IMR-90 (cell line): Measurements from ENCODE around the gene DYRK1A. TPM values are rescaled to one million over a fixed set of nuclear protein-coding genes. Genes with fewer than 3 reads are reported as not detected.

Experiments
- ATAC-seq: fragments of 200-7000 bp; cut with Tn5 transposase; 2 replicates; pipeline ENCODE4 v1.9.1; 2020; ENCODE audit warnings: low read depth, mild to moderate bottlenecking, moderate library complexity
- BruUV-seq: library from RNA; stranded (reverse); fragments of 400-500 nt; replicated peaks from 2 replicates; lab custom pipeline; 2021; lab: Mats Ljungman, UMichigan
- CTCF ChIA-PET: fragments of 300-600 bp; formaldehyde crosslinking; extraction: SDS; loops from one replicate; lab custom pipeline; 2021; ENCODE audit warnings: antibody characterized with exemption; lab: Yijun Ruan, JAX
- POLR2A ChIA-PET: fragments of 300-600 bp; sonication (Branson Sonifier 250); formaldehyde crosslinking; loops from one replicate; lab custom pipeline; 2022; ENCODE audit warnings: antibody characterized with exemption; ENCODE audit not compliant: unreplicated experiment; lab: Charles Lee
- DNase-seq: peaks from one replicate; pipeline ENCODE4 v3.0.0; 2013
- H2AFZ ChIP-seq: replicated peaks from 2 replicates; pipeline ENCODE3; 2013; ENCODE audit warnings: low read length, mild to moderate bottlenecking; ENCODE audit not compliant: poor library complexity
- H2AK5ac ChIP-seq: 2 replicates; pipeline ENCODE4 v1.6.1; 2013; ENCODE audit warnings: low read depth, low read length, inconsistent platforms
- H2AK9ac ChIP-seq: replicated peaks from 2 replicates; pipeline ENCODE3; 2013; ENCODE audit warnings: mild to moderate bottlenecking, low read depth, low read length, moderate library complexity; ENCODE audit not compliant: poor library complexity
- H2BK120ac ChIP-seq: 2 replicates; pipeline ENCODE4 v1.6.1; 2013; ENCODE audit warnings: low read depth, low read length, inconsistent platforms
- H2BK15ac ChIP-seq: 3 replicates; pipeline ENCODE4 v1.6.1; 2013; ENCODE audit warnings: low read depth, low read length, inconsistent platforms
- H2BK20ac ChIP-seq: 2 replicates; pipeline ENCODE4 v1.6.1; 2013; ENCODE audit warnings: low read depth, mild to moderate bottlenecking, inconsistent platforms, low read length, moderate library complexity
- H2BK5ac ChIP-seq: 2 replicates; pipeline ENCODE4 v1.6.1; 2013; ENCODE audit warnings: mild to moderate bottlenecking, low read depth, low read length, inconsistent platforms; ENCODE audit not compliant: poor library complexity, severe bottlenecking
- H3K14ac ChIP-seq: replicated peaks from 2 replicates; pipeline ENCODE4 v1.6.1; 2013; ENCODE audit warnings: low read depth, low read length, inconsistent platforms
- H3K18ac ChIP-seq: 2 replicates; pipeline ENCODE4 v1.6.1; 2013; ENCODE audit warnings: low read depth, low read length, control low read depth
- H3K23ac ChIP-seq: 2 replicates; pipeline ENCODE4 v1.6.1; 2013; ENCODE audit warnings: low read depth, low read length, inconsistent platforms
- H3K27ac ChIP-seq: 2 replicates; pipeline ENCODE4 v1.5.1; 2013; ENCODE audit warnings: mild to moderate bottlenecking, control low read depth, low read length; ENCODE audit not compliant: insufficient read depth
- H3K27me3 ChIP-seq: 2 replicates; pipeline ENCODE4 v1.6.1; 2013; ENCODE audit warnings: low read length; ENCODE audit not compliant: control insufficient read depth, insufficient read depth
- H3K36me3 ChIP-seq: 2 replicates; pipeline ENCODE4 v1.6.1; 2013; ENCODE audit warnings: low read length, mixed read lengths; ENCODE audit not compliant: control insufficient read depth, insufficient read depth
- H3K4ac ChIP-seq: 2 replicates; pipeline ENCODE4 v1.6.1; 2013; ENCODE audit warnings: low read depth, low read length, inconsistent platforms
- H3K4me1 ChIP-seq: 2 replicates; pipeline ENCODE4 v1.6.1; 2013; ENCODE audit warnings: low read length, mixed read lengths; ENCODE audit not compliant: control insufficient read depth, insufficient read depth
- H3K4me2 ChIP-seq: 2 replicates; pipeline ENCODE4 v1.6.1; 2013; ENCODE audit warnings: low read depth, mild to moderate bottlenecking, control low read depth, low read length, moderate library complexity
- H3K4me3 ChIP-seq: 2 replicates; pipeline ENCODE4 v1.5.1; 2013; ENCODE audit warnings: low read depth, mild to moderate bottlenecking, control low read depth, low read length, moderate library complexity; ENCODE audit not compliant: insufficient read depth
- H3K56ac ChIP-seq: 2 replicates; pipeline ENCODE4 v1.6.1; 2013; ENCODE audit warnings: low read length, inconsistent platforms; ENCODE audit not compliant: insufficient read depth; ENCODE audit errors: extremely low read depth
- H3K79me1 ChIP-seq, 2 experiments: 2 replicates each; pipeline ENCODE4 v1.6.1; 2013; ENCODE audit warnings: low read length in 2 of 2, inconsistent platforms in 1 of 2, low read depth in 1 of 2
- H3K9ac ChIP-seq: 2 replicates; pipeline ENCODE4 v1.6.1; 2013; ENCODE audit warnings: low read depth, low read length, control low read depth
- H3K9me1 ChIP-seq: 2 replicates; pipeline ENCODE4 v1.6.1; 2013; ENCODE audit warnings: low read length, inconsistent platforms; ENCODE audit not compliant: insufficient read depth
- H3K9me3 ChIP-seq: 2 replicates; pipeline ENCODE4 v1.6.1; 2013; ENCODE audit warnings: low read length; ENCODE audit not compliant: control insufficient read depth, insufficient read depth
- H4K20me1 ChIP-seq: 2 replicates; pipeline ENCODE4 v1.6.1; 2013; ENCODE audit warnings: low read length, inconsistent platforms; ENCODE audit not compliant: insufficient read depth
- H4K5ac ChIP-seq: 2 replicates; pipeline ENCODE4 v1.6.1; 2013; ENCODE audit warnings: mild to moderate bottlenecking, low read depth, low read length, control low read depth
- H4K8ac ChIP-seq, 2 experiments: 2 replicates each; pipeline ENCODE4 v1.6.1; 2013; ENCODE audit warnings: low read depth in 2 of 2, low read length in 2 of 2, control low read depth in 1 of 2, inconsistent platforms in 1 of 2
- H4K91ac ChIP-seq: 2 replicates; pipeline ENCODE4 v1.6.1; 2013; ENCODE audit warnings: low read depth, low read length, inconsistent platforms; ENCODE audit not compliant: insufficient read depth
- ELK1 ChIP-seq: fragments of 150-350 bp; IDR thresholded peaks from 2 replicates; pipeline ENCODE4 v1.6.1; 2016; ENCODE audit warnings: low read depth, mild to moderate bottlenecking, low read length, moderate library complexity, borderline replicate concordance
- MAZ ChIP-seq: IDR thresholded peaks from 2 replicates; pipeline ENCODE4 v1.6.1; 2012; ENCODE audit warnings: low read depth, mild to moderate bottlenecking, low read length, improper control_type of control experiment, moderate library complexity, borderline replicate concordance
- WGBS, 2 experiments: methylation state at CpG; one replicate each; pipeline versions ENCODE4 v1.1.5 to v1.1.7; 2013; ENCODE audit warnings: missing lambda C conversion rate in 2 of 2; ENCODE audit not compliant: insufficient read length in 1 of 2; ENCODE audit errors: extremely low coverage in 2 of 2; 5-methylcytosine and 5-hydroxymethylcytosine counted together
- dilution Hi-C: fragments of 300-500 bp; cut with HindIII; formaldehyde crosslinking; loops from one replicate; pipeline ENCODE4 v1.14.3; 2018; ENCODE audit warnings: low sequenced_read_pairs; ENCODE audit not compliant: unreplicated experiment
- in situ Hi-C: fragments of 300-500 bp; cut with MboI; formaldehyde crosslinking; loops from 3 replicates; pipeline ENCODE4 v1.14.3; 2019; ENCODE audit warnings: low sequenced_read_pairs, inconsistent platforms, mixed read lengths
- intact Hi-C: fragments of 100-400 bp; cut with micrococcal nuclease; formaldehyde crosslinking; loops from 2 replicates; pipeline ENCODE4 v1.10.0; 2022
- polyA plus RNA-seq, 3 experiments: library from polyadenylated mRNA; depleted of rRNA; stranded (reverse); fragments of >200 nt; gene quantifications; 2 replicates each; pipeline ENCODE4 v1.2.3, GENCODE V29; 2012; ENCODE audit warnings: low replicate concordance in 1 of 3
- total RNA-seq: library from RNA; depleted of rRNA; stranded (reverse); fragments of >200 nt; gene quantifications from 2 replicates; pipeline ENCODE4 v1.2.3, GENCODE V29; 2012

The DYRK1A gene
- total and polyA plus RNA-seq, 2 of the 4 experiments (the other 2 are of a cell fraction) = 18.6 to 50.5 TPM

DNA sequence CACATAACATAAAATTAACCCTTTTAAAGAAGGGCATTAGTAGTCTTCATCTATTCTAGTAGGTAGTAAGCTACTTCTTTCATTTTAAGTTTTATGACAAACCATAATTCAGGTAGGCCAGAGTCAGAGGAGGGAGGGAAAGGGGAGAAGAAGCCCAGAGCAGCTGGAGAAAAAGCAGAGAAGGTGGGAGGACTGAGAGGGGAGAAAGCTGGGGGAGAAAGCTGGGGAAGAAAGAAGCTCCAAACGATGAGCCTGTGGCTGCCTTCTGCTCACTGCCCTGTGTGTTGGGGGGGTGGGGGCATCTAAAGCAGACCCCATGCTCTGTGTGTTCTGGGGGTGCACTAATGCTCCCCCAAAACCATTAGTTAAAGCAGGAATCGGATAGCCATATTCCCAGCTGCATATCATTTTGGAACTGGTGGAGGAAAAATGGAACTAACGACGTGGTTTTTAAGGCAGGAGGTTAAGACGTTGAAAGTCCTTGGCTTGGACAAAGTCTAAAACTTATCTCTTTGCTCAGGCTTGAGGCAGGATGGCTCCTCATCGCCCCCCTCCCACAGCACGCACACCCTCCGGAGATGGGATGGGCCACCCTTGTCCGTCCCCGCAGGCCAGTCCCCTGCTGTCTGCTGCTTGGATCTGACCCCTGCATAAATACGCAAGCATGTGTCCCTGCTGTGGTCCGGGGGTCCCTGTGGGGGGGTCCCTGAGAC, 184.2 kb downstream of the DYRK1A start:
- Histone ChIP-seq H2BK5ac (no peak overlapping the region), H3K18ac (no peak overlapping the region), H4K20me1 (no peaks in the 10 kb centered on the region), H3K9ac (no peak overlapping the region), H3K9me1 (no peaks in the 10 kb centered on the region), H3K23ac (no peak overlapping the region), H3K4ac (no peak overlapping the region), H2AK9ac (no peak overlapping the region), H3K9me3 (no peaks in the 10 kb centered on the region), H3K27ac (no peak overlapping the region), H2AFZ (peak overlapping the region; percentile 3), H4K8ac (no peak overlapping the region), H3K14ac (no peak overlapping the region), H3K56ac (no peak overlapping the region), H4K91ac (no peak overlapping the region), H4K5ac (no peak overlapping the region), H3K4me3 (no peak overlapping the region), H3K79me1 (no peaks in the 10 kb centered on the region), H2BK20ac (no peak overlapping the region), H2AK5ac (no peak overlapping the region), H3K27me3 (peaks cover 9% of the 10 kb centered on the region), H3K36me3 (no peaks in the 10 kb centered on the region), H3K4me1 (peaks cover 5% of the 10 kb centered on the region; the same call in 1 of the 2 replicates), H2BK120ac (no peak overlapping the region), H2BK15ac (no peak overlapping the region), H3K4me2 (no peak overlapping the region; the same call in 1 of the 2 replicates)
- in situ Hi-C loops (no loop called here), intact Hi-C loops (no loop called here), dilution Hi-C loops (no loop called here)
- no TSS peak for BruUV-seq
- CTCF ChIA-PET = interaction anchor here (0.6 kb wide), 1 partner anchor 159 kb away, joined by 3 read pairs; no protein-coding TSS in a partner anchor
- no peak for TF ChIP-seq ELK1
- no peak for TF ChIP-seq MAZ
- ATAC-seq (no peak), DNase-seq (no peak)
- WGBS, 2 experiments = 38% methylated on average over 5 of the region's 12 CpGs; no CpG with 5 or more reads in 1 of the 2 experiments
- POLR2A ChIA-PET = no interaction called here
